Smooth muscle cell (in vitro differentiated cells): ENCODE data around the gene SOX11. TPM values are rescaled to one million over a fixed set of nuclear protein-coding genes. Genes with fewer than 3 reads are reported as not detected.

Experiments
- DNase-seq: peaks from one replicate; lab custom pipeline; 2025; ENCODE audit not compliant: unreplicated experiment; lab: John Stamatoyannopoulos, UW
- H2AFZ ChIP-seq: fragments of 200-600 bp; sonication (generic); 2 replicates; pipeline ENCODE4 v1.6.0; 2016; ENCODE audit warnings: antibody characterized with exemption, low read depth, mild to moderate bottlenecking
- H3F3A ChIP-seq: fragments of 200-600 bp; sonication (generic); 2 replicates; pipeline ENCODE4 v1.6.0; 2017; ENCODE audit warnings: antibody characterized with exemption, low read depth
- H3K27ac ChIP-seq: fragments of 200-600 bp; sonication (generic); 2 replicates; pipeline ENCODE4 v1.5.1; 2016; ENCODE audit warnings: low read depth, mild to moderate bottlenecking
- H3K27me3 ChIP-seq: fragments of 200-600 bp; sonication (generic); 2 replicates; pipeline ENCODE4 v1.6.1; 2016; ENCODE audit warnings: low read depth, mild to moderate bottlenecking
- H3K36me3 ChIP-seq: fragments of 200-600 bp; sonication (generic); 2 replicates; pipeline ENCODE4 v1.5.1; 2016; ENCODE audit warnings: low read depth
- H3K4me1 ChIP-seq: fragments of 200-600 bp; sonication (generic); 2 replicates; pipeline ENCODE4 v1.5.1; 2016; ENCODE audit warnings: low read depth
- H3K4me2 ChIP-seq: fragments of 200-600 bp; sonication (generic); 2 replicates; pipeline ENCODE4 v1.6.0; 2016; ENCODE audit warnings: mild to moderate bottlenecking
- H3K4me3 ChIP-seq: fragments of 200-600 bp; sonication (generic); 2 replicates; pipeline ENCODE4 v1.5.1; 2016; ENCODE audit warnings: mild to moderate bottlenecking
- H3K79me2 ChIP-seq: fragments of 200-600 bp; sonication (generic); 2 replicates; pipeline ENCODE4 v1.6.0; 2016; ENCODE audit warnings: low read depth, mild to moderate bottlenecking
- H3K9ac ChIP-seq: fragments of 200-600 bp; sonication (generic); 2 replicates; pipeline ENCODE4 v1.6.0; 2016; ENCODE audit warnings: low read depth
- H3K9me3 ChIP-seq: fragments of 200-600 bp; sonication (generic); replicated peaks from 2 replicates; pipeline ENCODE4 v1.5.1; 2016; ENCODE audit warnings: low read depth
- H4K20me1 ChIP-seq: fragments of 200-600 bp; sonication (generic); 2 replicates; pipeline ENCODE4 v1.6.0; 2016; ENCODE audit warnings: low read depth
- WGBS: methylation state at CpG from one replicate; pipeline ENCODE4 v1.1.7; 2016; ENCODE audit warnings: low lambda C conversion rate; 5-methylcytosine and 5-hydroxymethylcytosine counted together
- polyA plus RNA-seq: library from polyadenylated mRNA; unstranded; fragments of >200 nt; fragmentation: Nextera tagmentation; extraction: Ambion mirVana; gene quantifications from 2 replicates; pipeline ENCODE4 v1.2.1, GENCODE V29; 2016
- total RNA-seq: library from RNA; depleted of rRNA; stranded (reverse); fragments of >200 nt; gene quantifications from 2 replicates; pipeline ENCODE4 v1.2.3, GENCODE V29; 2014
- TF ChIP-seq, protein P1 (sequence below): fragments of 200-600 bp; sonication (generic); IDR thresholded peaks from 2 replicates; pipeline ENCODE4 v1.5.1; 2017; ENCODE audit warnings: borderline replicate concordance, mild to moderate bottlenecking, antibody characterized with exemption; ENCODE audit not compliant: insufficient read depth, poor library complexity, severe bottlenecking

SOX11 gene
- total and polyA plus RNA-seq, 2 experiments from 2014 or later, result 4.7 to 20.5 TPM

DNA sequence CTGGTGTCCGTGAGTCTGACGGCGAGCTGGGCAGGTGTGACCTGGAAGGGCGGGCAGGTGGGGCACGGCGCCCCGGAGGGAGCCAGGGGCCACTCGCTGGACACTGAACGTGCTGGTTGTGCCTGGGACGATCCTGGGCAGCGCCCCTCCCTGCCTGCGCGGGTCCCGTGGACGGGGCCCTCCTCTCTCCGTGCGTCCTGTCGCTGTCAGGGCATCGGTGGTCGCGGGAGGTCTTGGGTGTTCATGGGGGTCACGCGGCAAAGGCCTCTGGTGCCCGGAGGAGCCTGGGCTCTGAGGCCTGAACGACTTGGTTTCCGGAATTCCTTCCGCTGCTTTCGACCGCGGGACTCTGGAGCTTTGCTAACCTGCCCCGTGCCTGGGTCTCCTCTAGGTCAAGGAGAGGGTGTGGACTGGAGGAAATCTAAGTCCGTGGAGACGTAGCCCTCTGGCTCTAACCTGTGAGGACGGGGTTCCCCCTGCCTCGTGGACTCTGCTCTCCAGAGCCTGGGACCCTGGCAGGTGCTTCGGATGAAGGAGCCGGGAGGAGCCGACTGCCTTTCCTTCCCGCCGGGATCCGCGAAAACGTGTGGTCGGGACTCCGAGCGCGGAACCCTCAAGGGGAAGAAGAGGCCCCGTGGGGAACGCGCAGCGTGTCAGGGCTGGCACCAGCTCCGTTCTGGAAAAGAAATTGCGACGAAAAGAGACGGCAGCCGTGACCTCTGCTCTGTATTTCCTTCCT, 14.7 kb downstream of the SOX11 start:
- no peaks in the 10 kb centered on the region for H3K79me2 ChIP-seq
- H3K27me3 ChIP-seq, result peaks cover 10% of the 10 kb centered on the region
- no peaks in the 10 kb centered on the region for H4K20me1 ChIP-seq
- H3K4me2 ChIP-seq, result no peak overlapping the region
- no peak overlapping the region for H3K9ac ChIP-seq
- no peaks in the 10 kb centered on the region for H3K36me3 ChIP-seq
- no peaks in the 10 kb centered on the region for H3F3A ChIP-seq
- H3K27ac ChIP-seq, result no peak overlapping the region
- no peak overlapping the region for H2AFZ ChIP-seq
- TF ChIP-seq, protein P1, sequence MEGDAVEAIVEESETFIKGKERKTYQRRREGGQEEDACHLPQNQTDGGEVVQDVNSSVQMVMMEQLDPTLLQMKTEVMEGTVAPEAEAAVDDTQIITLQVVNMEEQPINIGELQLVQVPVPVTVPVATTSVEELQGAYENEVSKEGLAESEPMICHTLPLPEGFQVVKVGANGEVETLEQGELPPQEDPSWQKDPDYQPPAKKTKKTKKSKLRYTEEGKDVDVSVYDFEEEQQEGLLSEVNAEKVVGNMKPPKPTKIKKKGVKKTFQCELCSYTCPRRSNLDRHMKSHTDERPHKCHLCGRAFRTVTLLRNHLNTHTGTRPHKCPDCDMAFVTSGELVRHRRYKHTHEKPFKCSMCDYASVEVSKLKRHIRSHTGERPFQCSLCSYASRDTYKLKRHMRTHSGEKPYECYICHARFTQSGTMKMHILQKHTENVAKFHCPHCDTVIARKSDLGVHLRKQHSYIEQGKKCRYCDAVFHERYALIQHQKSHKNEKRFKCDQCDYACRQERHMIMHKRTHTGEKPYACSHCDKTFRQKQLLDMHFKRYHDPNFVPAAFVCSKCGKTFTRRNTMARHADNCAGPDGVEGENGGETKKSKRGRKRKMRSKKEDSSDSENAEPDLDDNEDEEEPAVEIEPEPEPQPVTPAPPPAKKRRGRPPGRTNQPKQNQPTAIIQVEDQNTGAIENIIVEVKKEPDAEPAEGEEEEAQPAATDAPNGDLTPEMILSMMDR, result no peak
- H3K4me3 ChIP-seq, result no peak overlapping the region
- DNase-seq, result no peak
- WGBS, result 94% methylated on average over 55 of the region's 56 CpGs
- H3K9me3 ChIP-seq, result no peaks in the 10 kb centered on the region
- no peaks in the 10 kb centered on the region for H3K4me1 ChIP-seq

GRCh38 chr2:5710615-5711014, 18.4 kb downstream of the SOX11 start:
- H3K4me2 ChIP-seq, result no peak overlapping the region
- H3K9me3 ChIP-seq, result no peaks in the 10 kb centered on the region
- DNase-seq, result no peak
- H3K36me3 ChIP-seq, result no peaks in the 10 kb centered on the region
- H3K27ac ChIP-seq, result no peak overlapping the region
- peaks cover 16% of the 10 kb centered on the region for H3K27me3 ChIP-seq
- no peaks in the 10 kb centered on the region for H4K20me1 ChIP-seq
- no peaks in the 10 kb centered on the region for H3K79me2 ChIP-seq
- no peak overlapping the region for H2AFZ ChIP-seq
- no peaks in the 10 kb centered on the region for H3K4me1 ChIP-seq
- 92% methylated on average over 6 of the region's 6 CpGs for WGBS
- no peaks in the 10 kb centered on the region for H3F3A ChIP-seq
- H3K9ac ChIP-seq, result no peak overlapping the region
- TF ChIP-seq, protein P1, result no peak
- no peak overlapping the region for H3K4me3 ChIP-seq

DNA sequence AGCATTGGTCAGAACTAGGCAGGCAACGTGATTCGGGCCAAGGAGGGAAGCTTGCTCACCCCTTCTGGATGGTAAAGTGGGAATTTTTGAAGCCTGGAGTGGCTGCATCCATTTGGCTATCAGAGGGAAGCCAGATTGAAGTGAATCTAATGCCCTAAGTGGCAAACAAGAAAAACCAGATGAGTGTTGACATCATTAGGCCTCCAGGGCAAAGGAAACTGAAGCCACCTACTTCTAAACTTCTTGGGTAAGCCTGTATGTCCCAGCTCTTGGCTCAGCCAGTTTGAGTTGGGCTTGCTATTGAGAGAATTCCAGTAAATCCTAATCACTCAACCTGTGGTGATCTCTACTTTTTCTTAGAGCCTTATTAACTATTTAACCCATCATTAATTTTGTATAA, 20.9 kb downstream of the SOX11 start:
- H4K20me1 ChIP-seq, result no peaks in the 10 kb centered on the region
- TF ChIP-seq, protein P1, result no peak

More for the DNA sequence above, 20.9 kb downstream of the SOX11 start:
- Histone ChIP-seq H3K27ac (no peak overlapping the region), H2AFZ (no peak overlapping the region), H3K4me2 (no peak overlapping the region), H3K4me3 (no peak overlapping the region), H3K36me3 (no peaks in the 10 kb centered on the region), H3K27me3 (peaks cover 16% of the 10 kb centered on the region), H3K9ac (no peak overlapping the region), H3K4me1 (no peaks in the 10 kb centered on the region), H3K9me3 (no peaks in the 10 kb centered on the region), H3K79me2 (no peaks in the 10 kb centered on the region), H3F3A (no peaks in the 10 kb centered on the region)
- DNase-seq, result no peak
- WGBS, result 79% methylated on average over 2 of the region's 2 CpGs
